GM18951 (cell line): ENCODE data around the gene RPEL1.

Experiments
- POLR2A ChIP-seq: IDR thresholded peaks from 4 replicates; pipeline ENCODE4 v1.6.1; 2011; ENCODE audit warnings: mild to moderate bottlenecking; ENCODE audit not compliant: insufficient read length, insufficient read depth; ENCODE audit errors: extremely low read depth
- in situ Hi-C: fragments of 300-500 bp; cut with MboI; formaldehyde crosslinking; loops from one replicate; pipeline ENCODE4 v1.12.0; 2022; ENCODE audit warnings: low sequenced_read_pairs, mixed read lengths, inconsistent platforms; ENCODE audit not compliant: unreplicated experiment

Gene RPEL1

DNA sequence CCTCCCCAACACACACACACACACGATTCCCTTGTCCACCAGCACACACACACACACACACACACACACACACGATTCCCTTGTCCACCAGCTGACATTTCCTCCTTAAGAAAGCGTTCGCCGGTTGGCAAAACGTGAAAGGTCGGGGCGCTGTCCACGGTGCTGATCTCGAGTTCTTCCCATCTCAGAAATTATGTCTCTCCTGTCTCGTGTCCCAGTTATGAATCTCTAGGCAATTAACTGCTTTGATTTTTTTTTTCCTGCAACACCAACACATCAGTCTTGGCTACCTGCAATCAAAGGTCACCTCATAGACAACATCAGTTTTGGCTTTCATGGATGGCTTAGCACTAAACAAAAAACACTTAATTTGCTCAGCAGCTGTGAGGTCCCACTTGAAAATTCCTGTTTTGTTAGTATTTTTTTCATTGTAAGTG lies 33.2 kb downstream of the RPEL1 start:
- in situ Hi-C loops = no loop called here
- TF ChIP-seq POLR2A = no peak

DNA sequence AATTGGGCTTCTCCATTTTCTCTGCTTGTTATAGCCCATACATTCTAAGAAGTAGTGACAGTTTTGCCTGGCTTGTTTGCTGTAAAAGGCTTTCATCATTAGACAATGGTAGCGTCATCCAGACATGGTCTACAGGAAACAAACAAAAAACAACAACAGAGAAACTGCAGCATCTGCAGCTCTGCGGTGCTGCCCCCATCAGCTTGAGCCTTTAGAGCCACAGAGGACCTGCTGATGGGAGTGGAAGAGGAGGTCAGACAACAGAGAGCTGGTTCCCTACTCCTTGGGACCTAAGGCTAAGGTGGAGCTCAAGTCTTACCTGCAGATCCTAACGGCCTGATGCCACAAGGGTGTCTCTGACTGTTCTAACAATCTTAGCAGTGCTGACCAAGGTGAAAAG lies 34.3 kb downstream of the RPEL1 start:
- no peak for TF ChIP-seq POLR2A
- in situ Hi-C loops = no loop called here

DNA sequence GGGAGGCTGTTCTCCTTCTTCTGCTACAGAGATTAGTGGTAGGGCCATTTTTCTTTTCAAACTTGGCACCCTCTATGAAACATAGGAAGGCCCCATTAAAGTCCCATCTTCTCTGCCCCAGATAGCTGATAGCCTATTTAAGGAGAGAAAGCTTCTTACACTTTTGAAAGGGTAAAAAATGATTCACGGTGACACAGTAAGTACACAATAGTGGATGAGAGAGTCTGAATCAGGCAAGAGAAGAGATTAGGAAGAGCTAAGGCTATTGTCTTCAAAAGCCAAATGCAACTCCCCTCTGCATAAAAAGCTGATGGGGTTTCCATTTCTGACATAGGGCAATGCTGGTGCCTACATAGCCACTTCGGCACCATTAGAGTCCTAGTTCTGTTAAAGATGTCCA lies 34.8 kb downstream of the RPEL1 start:
- no peak for TF ChIP-seq POLR2A
- in situ Hi-C loops = no loop called here

DNA sequence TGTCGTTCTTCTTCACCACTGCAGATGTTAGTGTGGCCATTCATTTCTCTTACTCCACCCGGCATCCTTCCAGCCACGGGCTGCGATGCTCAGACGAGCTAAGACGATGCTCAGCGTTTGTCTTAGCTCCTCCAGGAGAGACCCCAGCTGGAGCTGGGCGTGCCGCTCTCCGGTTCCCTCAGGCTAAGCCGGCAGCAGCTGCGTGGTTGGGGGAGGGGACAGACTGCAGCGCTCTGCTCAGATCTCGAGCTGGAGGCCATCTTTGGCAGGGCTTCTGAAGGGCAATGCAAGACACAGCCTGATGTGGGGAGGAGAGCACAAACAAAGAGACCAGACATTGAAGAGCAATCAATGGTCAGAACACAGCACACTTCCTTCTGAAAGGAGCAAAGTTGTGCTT lies 36.1 kb downstream of the RPEL1 start:
- in situ Hi-C loops = no loop called here
- no peak for TF ChIP-seq POLR2A

DNA sequence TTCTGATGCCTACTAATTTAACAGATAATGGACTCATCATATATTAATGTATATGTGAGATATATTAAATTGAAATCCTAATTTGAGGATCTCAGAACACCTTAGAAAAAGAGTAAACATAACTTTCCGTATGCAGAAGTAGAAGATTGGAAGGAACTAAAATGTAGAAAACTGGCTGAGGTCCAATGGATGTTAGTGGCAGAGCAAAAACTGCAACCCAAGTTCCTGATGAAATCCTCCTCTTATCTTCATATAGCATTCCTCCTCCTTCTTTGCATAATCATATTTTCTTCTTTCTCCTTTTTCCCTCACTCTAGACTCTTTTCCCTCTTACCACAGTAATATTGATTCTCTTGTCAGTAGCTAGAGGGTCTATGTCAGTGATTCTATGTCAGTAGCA lies 37.3 kb downstream of the RPEL1 start:
- no peak for TF ChIP-seq POLR2A
- in situ Hi-C loops = no loop called here

DNA sequence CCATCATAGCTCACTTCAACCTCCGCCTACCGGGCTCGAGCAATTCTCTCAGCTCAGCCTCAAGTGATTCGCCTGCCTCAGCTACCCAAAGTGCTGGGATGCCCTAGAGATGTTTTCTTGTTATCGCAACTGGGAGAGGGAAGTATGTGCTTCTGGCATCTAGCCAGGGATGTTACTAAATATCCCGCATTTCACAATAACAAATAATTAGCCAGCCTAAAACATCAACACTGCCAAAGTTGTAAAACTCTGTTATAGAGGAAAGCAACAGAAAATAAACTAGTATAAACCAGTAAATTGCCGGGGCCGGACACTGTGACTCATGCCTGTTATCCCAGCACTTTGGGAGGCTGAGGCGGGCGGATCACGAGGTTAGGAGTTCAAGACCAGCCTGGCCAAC lies 38.5 kb downstream of the RPEL1 start:
- in situ Hi-C loops = no loop called here
- TF ChIP-seq POLR2A = no peak

DNA sequence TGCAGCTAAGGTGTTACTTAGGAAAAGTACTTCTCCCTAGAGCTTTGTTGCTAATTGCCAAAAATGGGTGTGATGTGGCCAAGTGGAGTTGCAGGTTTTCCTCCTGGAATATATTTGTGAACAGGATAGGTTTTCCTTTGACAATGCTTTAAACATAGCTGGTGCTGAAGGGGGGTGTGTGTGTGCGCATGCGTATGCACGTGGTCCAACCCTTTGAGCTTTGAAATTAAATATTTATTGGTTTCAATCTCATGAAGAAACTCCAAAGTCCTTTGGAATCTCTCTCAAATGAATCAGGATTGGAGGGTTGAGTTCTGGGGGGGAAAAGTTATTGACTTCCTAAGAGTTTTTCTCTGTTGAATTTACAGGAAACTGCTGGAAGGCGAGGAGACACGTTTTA lies 42.3 kb downstream of the RPEL1 start:
- TF ChIP-seq POLR2A = no peak
- in situ Hi-C loops = no loop called here

DNA sequence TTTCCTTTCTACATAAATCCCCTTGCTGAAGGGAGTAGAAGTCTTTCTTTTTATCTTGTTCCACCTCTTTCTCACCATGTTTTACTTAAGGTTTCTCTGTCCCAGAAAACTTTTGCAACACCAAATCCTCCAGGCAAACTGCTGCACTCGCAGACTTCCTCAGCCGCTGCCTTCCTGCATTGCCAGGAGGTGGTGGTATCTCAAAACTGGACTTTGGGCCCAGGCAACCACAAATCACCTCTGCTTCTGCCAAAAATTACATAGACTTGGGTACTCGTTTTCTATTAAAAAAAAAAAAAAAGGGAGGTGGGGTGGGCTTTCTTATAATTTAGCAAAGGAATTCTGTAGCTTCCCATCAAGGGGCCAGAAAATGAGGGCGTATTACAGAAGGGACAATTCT lies 45.9 kb downstream of the RPEL1 start:
- TF ChIP-seq POLR2A = no peak
- in situ Hi-C loops = no loop called here

DNA sequence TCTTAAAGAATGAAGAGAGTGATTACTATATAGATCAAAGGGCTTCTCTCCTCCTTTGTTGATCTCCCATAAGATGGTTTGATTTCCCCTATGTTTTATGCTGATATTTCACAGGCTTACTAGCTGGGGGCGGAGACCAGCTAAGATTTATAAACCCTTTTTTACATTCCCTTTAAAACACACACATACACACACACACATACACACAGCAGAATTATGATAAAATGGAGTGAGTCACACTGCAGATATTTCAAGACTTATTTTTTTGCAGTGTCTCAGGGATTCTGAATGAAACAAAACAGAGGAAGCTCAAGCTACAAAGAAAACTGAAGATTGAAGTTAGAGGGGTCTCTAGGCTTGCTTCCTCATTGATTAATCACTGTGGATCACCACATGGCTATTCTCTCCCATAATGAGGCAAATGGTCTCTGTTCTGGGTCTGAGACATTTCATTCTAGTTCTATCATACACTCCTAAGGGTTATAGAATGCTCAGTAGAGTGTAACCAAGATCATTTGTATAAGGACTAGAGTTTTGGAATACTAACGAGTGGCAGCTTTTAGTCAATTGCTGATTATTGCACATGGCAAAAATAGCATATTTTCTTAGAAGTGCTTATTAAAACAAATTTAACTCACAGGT lies 49.8 kb downstream of the RPEL1 start:
- no peak for TF ChIP-seq POLR2A
- in situ Hi-C loops = no loop called here
